HEK293 (cell line): ENCODE measurements around the gene UFL1.
A peak's percentile ranks its signal among the peaks of the same experiment; 100 is the strongest.

Experiments used
- BCL11A ChIP-seq: fragments of 450-650 bp; formaldehyde crosslinking; IDR thresholded peaks from 2 replicates; pipeline ENCODE4 v1.5.1; 2016; ENCODE audit warnings: low read depth, missing biosample characterization, missing genetic modification characterization
- KLF7 ChIP-seq: fragments of 450-650 bp; formaldehyde crosslinking; IDR thresholded peaks from 2 replicates; pipeline ENCODE4 v1.5.1; 2016; ENCODE audit warnings: missing biosample characterization, missing genetic modification characterization, borderline replicate concordance
- OSR2 ChIP-seq: fragments of 450-650 bp; formaldehyde crosslinking; IDR thresholded peaks from 2 replicates; pipeline ENCODE4 v1.5.1; 2016; ENCODE audit warnings: missing biosample characterization, missing genetic modification characterization
- OVOL3 ChIP-seq: fragments of 450-650 bp; formaldehyde crosslinking; IDR thresholded peaks from 2 replicates; pipeline ENCODE4 v1.5.1; 2016; ENCODE audit warnings: missing biosample characterization, missing genetic modification characterization
- PRDM1 ChIP-seq: fragments of 450-650 bp; formaldehyde crosslinking; IDR thresholded peaks from 2 replicates; pipeline ENCODE4; 2016; ENCODE audit warnings: missing biosample characterization, missing genetic modification characterization
- SCRT2 ChIP-seq: fragments of 450-650 bp; formaldehyde crosslinking; IDR thresholded peaks from 2 replicates; pipeline ENCODE4 v1.5.1; 2016; ENCODE audit warnings: missing biosample characterization, missing genetic modification characterization
- SETDB1 ChIP-seq: IDR thresholded peaks from one replicate; pipeline ENCODE4 v1.6.1; 2017; ENCODE audit warnings: mild to moderate bottlenecking, low read length, moderate library complexity, mixed read lengths; ENCODE audit not compliant: insufficient read length
- TRIM28 ChIP-seq: IDR thresholded peaks from 2 replicates; pipeline ENCODE4 v1.6.1; 2011; ENCODE audit warnings: low read length, control low read depth, borderline replicate concordance
- ZFP3 ChIP-seq: fragments of 450-650 bp; formaldehyde crosslinking; IDR thresholded peaks from 2 replicates; pipeline ENCODE4 v1.5.1; 2016; ENCODE audit warnings: low read depth, missing biosample characterization, missing genetic modification characterization
- ZFP41 ChIP-seq: fragments of 450-650 bp; formaldehyde crosslinking; IDR thresholded peaks from 2 replicates; pipeline ENCODE4 v1.5.1; 2016; ENCODE audit warnings: missing biosample characterization, missing genetic modification characterization, borderline replicate concordance
- ZNF112 ChIP-seq: fragments of 450-650 bp; formaldehyde crosslinking; IDR thresholded peaks from 2 replicates; pipeline ENCODE4 v1.5.0; 2017; ENCODE audit warnings: missing biosample characterization, missing genetic modification characterization
- ZNF121 ChIP-seq: fragments of 450-650 bp; formaldehyde crosslinking; IDR thresholded peaks from 2 replicates; pipeline ENCODE4 v1.5.1; 2016; ENCODE audit warnings: missing biosample characterization, missing genetic modification characterization
- ZNF23 ChIP-seq: fragments of 450-650 bp; formaldehyde crosslinking; IDR thresholded peaks from 2 replicates; pipeline ENCODE4 v1.5.1; 2016; ENCODE audit warnings: missing biosample characterization, missing genetic modification characterization, borderline replicate concordance
- ZNF239 ChIP-seq: fragments of 450-650 bp; formaldehyde crosslinking; IDR thresholded peaks from 2 replicates; pipeline ENCODE4 v1.5.1; 2016; ENCODE audit warnings: missing biosample characterization, missing genetic modification characterization
- ZNF266 ChIP-seq: fragments of 450-650 bp; formaldehyde crosslinking; IDR thresholded peaks from 2 replicates; pipeline ENCODE4 v1.5.1; 2016; ENCODE audit warnings: missing biosample characterization, missing genetic modification characterization, low read depth
- ZNF324 ChIP-seq: fragments of 450-650 bp; formaldehyde crosslinking; IDR thresholded peaks from 2 replicates; pipeline ENCODE4 v1.5.1; 2016; ENCODE audit warnings: missing biosample characterization, missing genetic modification characterization
- ZNF350 ChIP-seq: fragments of 450-650 bp; formaldehyde crosslinking; IDR thresholded peaks from 2 replicates; pipeline ENCODE4 v1.5.0; 2017; ENCODE audit warnings: missing biosample characterization, mild to moderate bottlenecking, missing genetic modification characterization
- ZNF544 ChIP-seq: fragments of 450-650 bp; formaldehyde crosslinking; IDR thresholded peaks from 2 replicates; pipeline ENCODE4 v1.5.0; 2017; ENCODE audit warnings: missing biosample characterization, missing genetic modification characterization
- ZNF561 ChIP-seq: fragments of 450-650 bp; IDR thresholded peaks from 2 replicates; pipeline ENCODE4 v1.5.1; 2018; ENCODE audit warnings: missing biosample characterization, missing genetic modification characterization, borderline replicate concordance
- ZNF596 ChIP-seq: fragments of 450-650 bp; IDR thresholded peaks from 2 replicates; pipeline ENCODE4 v1.5.0; 2018; ENCODE audit warnings: missing biosample characterization, mild to moderate bottlenecking, missing genetic modification characterization, moderate library complexity
- ZNF624 ChIP-seq: fragments of 450-650 bp; formaldehyde crosslinking; IDR thresholded peaks from 2 replicates; pipeline ENCODE4 v1.5.1; 2017; ENCODE audit warnings: missing biosample characterization, missing genetic modification characterization
- ZNF707 ChIP-seq: fragments of 450-650 bp; formaldehyde crosslinking; IDR thresholded peaks from 2 replicates; pipeline ENCODE4 v1.5.1; 2016; ENCODE audit warnings: missing biosample characterization, missing genetic modification characterization
- TF ChIP-seq, protein P1 (sequence below): fragments of 450-650 bp; formaldehyde crosslinking; conservative IDR thresholded peaks from 2 replicates; pipeline ENCODE4 v1.5.1; 2016; ENCODE audit warnings: low read depth, missing biosample characterization, missing genetic modification characterization
- TF ChIP-seq, protein P2 (sequence below): IDR thresholded peaks from 2 replicates; pipeline ENCODE4 v1.6.1; 2011; ENCODE audit warnings: mild to moderate bottlenecking, low read depth, low read length, borderline replicate concordance
- TF ChIP-seq, protein P3 (sequence below): fragments of 450-650 bp; formaldehyde crosslinking; IDR thresholded peaks from 2 replicates; pipeline ENCODE4 v1.5.1; 2016; ENCODE audit warnings: missing biosample characterization, missing genetic modification characterization
- TF ChIP-seq, protein P4 (sequence below): fragments of 450-650 bp; formaldehyde crosslinking; IDR thresholded peaks from 2 replicates; pipeline ENCODE4 v1.5.1; 2016; ENCODE audit warnings: missing biosample characterization, missing genetic modification characterization, low read depth
- TF ChIP-seq, protein P5 (sequence below): fragments of 450-650 bp; formaldehyde crosslinking; IDR thresholded peaks from 2 replicates; pipeline ENCODE4 v1.5.1; 2016; ENCODE audit warnings: missing biosample characterization, missing genetic modification characterization

Gene UFL1

DNA sequence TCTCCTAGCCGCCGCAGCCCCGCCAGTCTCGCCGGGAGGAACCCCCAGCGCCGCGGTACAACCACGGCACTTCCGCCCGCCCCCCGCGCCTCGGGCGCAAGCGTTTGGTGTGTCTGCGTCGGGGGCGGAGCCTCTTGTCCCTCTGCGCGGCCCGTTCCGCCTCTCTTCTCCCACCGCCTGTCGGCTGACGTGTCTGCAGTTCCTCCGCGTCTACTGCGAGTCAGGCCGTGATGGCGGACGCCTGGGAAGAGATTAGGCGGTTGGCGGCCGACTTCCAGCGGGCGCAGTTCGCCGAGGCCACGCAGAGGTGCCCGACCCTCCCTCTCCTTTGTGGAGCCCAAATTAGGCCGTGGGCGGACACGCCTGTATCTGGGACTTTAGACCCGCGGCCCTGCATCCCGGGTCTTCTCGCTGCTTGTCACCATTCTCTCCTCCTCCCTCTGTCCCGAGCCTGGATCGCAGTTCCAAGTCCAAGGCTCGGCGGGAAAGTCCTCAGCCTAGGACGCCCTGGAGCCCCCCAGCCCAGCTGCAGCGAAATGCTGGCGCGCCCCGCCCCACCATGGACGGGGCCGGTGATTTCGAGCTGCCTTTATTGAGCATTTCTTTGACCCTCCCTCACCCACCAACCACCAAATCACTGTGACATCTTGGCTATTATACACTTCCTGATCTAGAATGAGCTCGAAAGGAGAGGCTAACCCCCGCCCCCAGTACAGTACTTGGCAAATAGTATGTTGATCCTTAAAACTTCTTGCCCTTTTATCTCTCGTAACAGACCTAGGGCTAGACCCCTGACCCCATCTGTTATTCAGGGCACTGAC, at the start of gene UFL1 (continued):
- TF ChIP-seq, protein P1, sequence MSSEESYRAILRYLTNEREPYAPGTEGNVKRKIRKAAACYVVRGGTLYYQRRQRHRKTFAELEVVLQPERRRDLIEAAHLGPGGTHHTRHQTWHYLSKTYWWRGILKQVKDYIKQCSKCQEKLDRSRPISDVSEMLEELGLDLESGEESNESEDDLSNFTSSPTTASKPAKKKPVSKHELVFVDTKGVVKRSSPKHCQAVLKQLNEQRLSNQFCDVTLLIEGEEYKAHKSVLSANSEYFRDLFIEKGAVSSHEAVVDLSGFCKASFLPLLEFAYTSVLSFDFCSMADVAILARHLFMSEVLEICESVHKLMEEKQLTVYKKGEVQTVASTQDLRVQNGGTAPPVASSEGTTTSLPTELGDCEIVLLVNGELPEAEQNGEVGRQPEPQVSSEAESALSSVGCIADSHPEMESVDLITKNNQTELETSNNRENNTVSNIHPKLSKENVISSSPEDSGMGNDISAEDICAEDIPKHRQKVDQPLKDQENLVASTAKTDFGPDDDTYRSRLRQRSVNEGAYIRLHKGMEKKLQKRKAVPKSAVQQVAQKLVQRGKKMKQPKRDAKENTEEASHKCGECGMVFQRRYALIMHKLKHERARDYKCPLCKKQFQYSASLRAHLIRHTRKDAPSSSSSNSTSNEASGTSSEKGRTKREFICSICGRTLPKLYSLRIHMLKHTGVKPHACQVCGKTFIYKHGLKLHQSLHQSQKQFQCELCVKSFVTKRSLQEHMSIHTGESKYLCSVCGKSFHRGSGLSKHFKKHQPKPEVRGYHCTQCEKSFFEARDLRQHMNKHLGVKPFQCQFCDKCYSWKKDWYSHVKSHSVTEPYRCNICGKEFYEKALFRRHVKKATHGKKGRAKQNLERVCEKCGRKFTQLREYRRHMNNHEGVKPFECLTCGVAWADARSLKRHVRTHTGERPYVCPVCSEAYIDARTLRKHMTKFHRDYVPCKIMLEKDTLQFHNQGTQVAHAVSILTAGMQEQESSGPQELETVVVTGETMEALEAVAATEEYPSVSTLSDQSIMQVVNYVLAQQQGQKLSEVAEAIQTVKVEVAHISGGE: peak; percentile 86
- TF ChIP-seq ZFP41: no peak
- no peak for TF ChIP-seq OVOL3 (tag by site-specific recombination)
- no peak for TF ChIP-seq ZNF544 (tag by site-specific recombination)
- TF ChIP-seq ZNF266: no peak
- TF ChIP-seq, protein P2, sequence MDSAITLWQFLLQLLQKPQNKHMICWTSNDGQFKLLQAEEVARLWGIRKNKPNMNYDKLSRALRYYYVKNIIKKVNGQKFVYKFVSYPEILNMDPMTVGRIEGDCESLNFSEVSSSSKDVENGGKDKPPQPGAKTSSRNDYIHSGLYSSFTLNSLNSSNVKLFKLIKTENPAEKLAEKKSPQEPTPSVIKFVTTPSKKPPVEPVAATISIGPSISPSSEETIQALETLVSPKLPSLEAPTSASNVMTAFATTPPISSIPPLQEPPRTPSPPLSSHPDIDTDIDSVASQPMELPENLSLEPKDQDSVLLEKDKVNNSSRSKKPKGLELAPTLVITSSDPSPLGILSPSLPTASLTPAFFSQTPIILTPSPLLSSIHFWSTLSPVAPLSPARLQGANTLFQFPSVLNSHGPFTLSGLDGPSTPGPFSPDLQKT: no peak
- no peak for TF ChIP-seq PRDM1 (tag by site-specific recombination)
- TF ChIP-seq ZNF624 (tag by site-specific recombination): no peak
- TF ChIP-seq, protein P3, sequence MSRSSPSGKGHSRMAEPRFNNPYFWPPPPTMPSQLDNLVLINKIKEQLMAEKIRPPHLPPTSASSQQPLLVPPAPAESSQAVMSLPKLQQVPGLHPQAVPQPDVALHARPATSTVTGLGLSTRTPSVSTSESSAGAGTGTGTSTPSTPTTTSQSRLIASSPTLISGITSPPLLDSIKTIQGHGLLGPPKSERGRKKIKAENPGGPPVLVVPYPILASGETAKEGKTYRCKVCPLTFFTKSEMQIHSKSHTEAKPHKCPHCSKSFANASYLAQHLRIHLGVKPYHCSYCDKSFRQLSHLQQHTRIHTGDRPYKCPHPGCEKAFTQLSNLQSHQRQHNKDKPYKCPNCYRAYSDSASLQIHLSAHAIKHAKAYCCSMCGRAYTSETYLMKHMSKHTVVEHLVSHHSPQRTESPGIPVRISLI (tag by site-specific recombination): no peak
- peak; percentile 69; the same call in 1 of the 2 replicates for TF ChIP-seq ZNF324 (tag by site-specific recombination)
- no peak for TF ChIP-seq ZNF596 (tag by site-specific recombination)
- no peak for TF ChIP-seq ZFP3 (tag by site-specific recombination)
- TF ChIP-seq, protein P4, sequence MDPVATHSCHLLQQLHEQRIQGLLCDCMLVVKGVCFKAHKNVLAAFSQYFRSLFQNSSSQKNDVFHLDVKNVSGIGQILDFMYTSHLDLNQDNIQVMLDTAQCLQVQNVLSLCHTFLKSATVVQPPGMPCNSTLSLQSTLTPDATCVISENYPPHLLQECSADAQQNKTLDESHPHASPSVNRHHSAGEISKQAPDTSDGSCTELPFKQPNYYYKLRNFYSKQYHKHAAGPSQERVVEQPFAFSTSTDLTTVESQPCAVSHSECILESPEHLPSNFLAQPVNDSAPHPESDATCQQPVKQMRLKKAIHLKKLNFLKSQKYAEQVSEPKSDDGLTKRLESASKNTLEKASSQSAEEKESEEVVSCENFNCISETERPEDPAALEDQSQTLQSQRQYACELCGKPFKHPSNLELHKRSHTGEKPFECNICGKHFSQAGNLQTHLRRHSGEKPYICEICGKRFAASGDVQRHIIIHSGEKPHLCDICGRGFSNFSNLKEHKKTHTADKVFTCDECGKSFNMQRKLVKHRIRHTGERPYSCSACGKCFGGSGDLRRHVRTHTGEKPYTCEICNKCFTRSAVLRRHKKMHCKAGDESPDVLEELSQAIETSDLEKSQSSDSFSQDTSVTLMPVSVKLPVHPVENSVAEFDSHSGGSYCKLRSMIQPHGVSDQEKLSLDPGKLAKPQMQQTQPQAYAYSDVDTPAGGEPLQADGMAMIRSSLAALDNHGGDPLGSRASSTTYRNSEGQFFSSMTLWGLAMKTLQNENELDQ (tag by site-specific recombination): no peak
- TF ChIP-seq ZNF239 (tag by site-specific recombination): no peak
- TF ChIP-seq BCL11A (tag by site-specific recombination): no peak
- no peak for TF ChIP-seq ZNF23 (tag by site-specific recombination)
- TF ChIP-seq ZNF350: no peak
- no peak for TF ChIP-seq SETDB1
- no peak for TF ChIP-seq OSR2 (tag by site-specific recombination)
- TF ChIP-seq TRIM28: peak; percentile 87; the same call in 1 of the 2 replicates
- no peak for TF ChIP-seq SCRT2 (tag by site-specific recombination)
- no peak for TF ChIP-seq ZNF112 (tag by site-specific recombination)
- no peak; the same call in 1 of the 2 replicates for TF ChIP-seq KLF7 (tag by site-specific recombination)
- TF ChIP-seq ZNF707 (tag by site-specific recombination): no peak
- TF ChIP-seq ZNF561 (tag by site-specific recombination): peak; percentile 59; the same call in 1 of the 2 replicates
- TF ChIP-seq, protein P5, sequence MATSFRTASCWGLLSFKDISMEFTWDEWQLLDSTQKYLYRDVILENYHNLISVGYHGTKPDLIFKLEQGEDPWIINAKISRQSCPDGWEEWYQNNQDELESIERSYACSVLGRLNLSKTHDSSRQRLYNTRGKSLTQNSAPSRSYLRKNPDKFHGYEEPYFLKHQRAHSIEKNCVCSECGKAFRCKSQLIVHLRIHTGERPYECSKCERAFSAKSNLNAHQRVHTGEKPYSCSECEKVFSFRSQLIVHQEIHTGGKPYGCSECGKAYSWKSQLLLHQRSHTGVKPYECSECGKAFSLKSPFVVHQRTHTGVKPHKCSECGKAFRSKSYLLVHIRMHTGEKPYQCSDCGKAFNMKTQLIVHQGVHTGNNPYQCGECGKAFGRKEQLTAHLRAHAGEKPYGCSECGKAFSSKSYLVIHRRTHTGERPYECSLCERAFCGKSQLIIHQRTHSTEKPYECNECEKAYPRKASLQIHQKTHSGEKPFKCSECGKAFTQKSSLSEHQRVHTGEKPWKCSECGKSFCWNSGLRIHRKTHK (tag by site-specific recombination): no peak
- TF ChIP-seq ZNF121 (tag by site-specific recombination): no peak
